Thyroid gland (tissue), 4 donors: Measurements from ENCODE around the gene NRIP1.

Experiments
- CTCF ChIP-seq, 6 experiments: fragments of 200-600 bp in 3 of 6; fragments of 450-650 bp in 3 of 6; sonication (generic) in 3 of 6; IDR thresholded peaks; one replicate each; pipeline ENCODE4 v1.5.1; 2016 to 2019; ENCODE audit warnings: antibody characterized with exemption in 6 of 6, mild to moderate bottlenecking in 2 of 6, inconsistent platforms in 1 of 6, moderate library complexity in 1 of 6
- POLR2A ChIP-seq, 2 donors: fragments of 450-650 bp; IDR thresholded peaks; one replicate each; pipeline ENCODE4 v1.6.1; 2017; ENCODE audit warnings: antibody characterized with exemption in 2 of 2, mild to moderate bottlenecking in 2 of 2, moderate library complexity in 1 of 2

GRCh38 chr21:14913638-14914037 is 151.2 kb downstream of the NRIP1 start:
- TF ChIP-seq CTCF (IDR thresholded peaks at IDR 0.05) (no peak), POLR2A (IDR thresholded peaks at IDR 0.05) (no peak)
